Measurements from ENCODE around the gene XPNPEP2. TPM values are rescaled to one million over a fixed set of nuclear protein-coding genes. Genes with fewer than 3 reads are reported as not detected.
"Not testable (repeated sequence)": the region's sequence is repeated elsewhere in the genome, so short reads cannot be mapped to it uniquely, and the experiment has no call there.

Gene XPNPEP2
- total RNA-seq, 1 donor, result not detected

DNA sequence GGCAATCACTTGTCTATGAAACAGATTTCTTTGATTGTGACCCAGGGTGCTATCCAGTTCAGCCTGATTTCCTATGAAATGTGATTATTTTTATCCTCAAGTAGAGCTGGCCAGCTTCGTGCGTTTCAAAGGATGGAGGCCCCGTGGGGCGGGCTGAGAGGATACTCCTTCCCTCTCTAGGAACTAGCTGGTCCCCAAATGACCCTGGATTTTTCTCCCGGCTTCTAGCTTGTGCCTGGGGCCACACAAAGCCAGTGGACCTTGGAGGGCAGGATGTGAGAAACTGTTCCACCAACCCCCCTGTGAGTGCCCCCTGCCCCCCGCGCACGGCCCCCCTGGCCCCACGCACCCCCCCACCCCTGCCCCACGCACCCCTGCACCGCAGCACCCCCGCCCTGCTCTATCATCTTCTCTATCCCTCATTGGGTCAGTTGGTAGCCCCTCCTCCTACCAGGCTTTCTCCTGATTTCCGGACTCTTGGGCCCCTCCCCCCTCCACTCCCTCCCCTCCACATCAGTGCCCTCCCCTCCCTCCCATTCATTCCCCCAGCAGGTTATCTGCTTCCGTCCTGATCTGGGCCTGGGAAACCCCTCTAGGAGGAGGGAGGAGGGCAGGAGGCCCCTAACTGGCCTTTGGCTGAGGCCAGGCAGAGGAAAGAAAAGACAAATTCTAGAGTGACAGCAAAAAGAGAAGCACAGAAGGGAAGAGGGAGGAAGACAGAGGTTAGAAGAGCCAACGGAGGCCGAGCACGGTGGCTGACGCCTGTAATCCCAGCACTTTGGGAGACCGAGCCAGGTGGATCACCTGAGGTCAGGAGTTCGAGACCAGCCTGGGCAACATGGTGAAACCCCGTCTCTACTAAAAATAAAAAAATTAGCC, 3.3 kb downstream of the XPNPEP2 start:
- Histone ChIP-seq H3K36me3 (ENCODE audit: insufficient read depth, low read length) (no peaks in the 10 kb centered on the region), H3K79me2 (ENCODE audit: insufficient read depth, low read length) (no peaks in the 10 kb centered on the region), H3K27ac (ENCODE audit: low read depth, low read length) (no peak overlapping the region), H3K9me3 (ENCODE audit: low read depth, low read length) (no peaks in the 10 kb centered on the region), H3K27me3 (ENCODE audit: insufficient read depth, low read length) (no peaks in the 10 kb centered on the region), H4K20me1 (ENCODE audit: insufficient read depth, low read length) (no peaks in the 10 kb centered on the region), H3K4me2 (ENCODE audit: insufficient read depth, low read length) (no peak overlapping the region), H3K4me3 (ENCODE audit: insufficient read depth, low read length) (no peak overlapping the region), H2AFZ (ENCODE audit: low read length) (no peak overlapping the region), H3K4me1 (ENCODE audit: insufficient read depth, low read length) (no peaks in the 10 kb centered on the region)
- DNase-seq (ENCODE audit: insufficient read length, low spot score, missing footprints), result no peak
- TF ChIP-seq, protein P1, sequence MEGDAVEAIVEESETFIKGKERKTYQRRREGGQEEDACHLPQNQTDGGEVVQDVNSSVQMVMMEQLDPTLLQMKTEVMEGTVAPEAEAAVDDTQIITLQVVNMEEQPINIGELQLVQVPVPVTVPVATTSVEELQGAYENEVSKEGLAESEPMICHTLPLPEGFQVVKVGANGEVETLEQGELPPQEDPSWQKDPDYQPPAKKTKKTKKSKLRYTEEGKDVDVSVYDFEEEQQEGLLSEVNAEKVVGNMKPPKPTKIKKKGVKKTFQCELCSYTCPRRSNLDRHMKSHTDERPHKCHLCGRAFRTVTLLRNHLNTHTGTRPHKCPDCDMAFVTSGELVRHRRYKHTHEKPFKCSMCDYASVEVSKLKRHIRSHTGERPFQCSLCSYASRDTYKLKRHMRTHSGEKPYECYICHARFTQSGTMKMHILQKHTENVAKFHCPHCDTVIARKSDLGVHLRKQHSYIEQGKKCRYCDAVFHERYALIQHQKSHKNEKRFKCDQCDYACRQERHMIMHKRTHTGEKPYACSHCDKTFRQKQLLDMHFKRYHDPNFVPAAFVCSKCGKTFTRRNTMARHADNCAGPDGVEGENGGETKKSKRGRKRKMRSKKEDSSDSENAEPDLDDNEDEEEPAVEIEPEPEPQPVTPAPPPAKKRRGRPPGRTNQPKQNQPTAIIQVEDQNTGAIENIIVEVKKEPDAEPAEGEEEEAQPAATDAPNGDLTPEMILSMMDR (IDR thresholded peaks at IDR 0.05; ENCODE audit: extremely low read depth, low read depth, low read length), result no peak

DNA sequence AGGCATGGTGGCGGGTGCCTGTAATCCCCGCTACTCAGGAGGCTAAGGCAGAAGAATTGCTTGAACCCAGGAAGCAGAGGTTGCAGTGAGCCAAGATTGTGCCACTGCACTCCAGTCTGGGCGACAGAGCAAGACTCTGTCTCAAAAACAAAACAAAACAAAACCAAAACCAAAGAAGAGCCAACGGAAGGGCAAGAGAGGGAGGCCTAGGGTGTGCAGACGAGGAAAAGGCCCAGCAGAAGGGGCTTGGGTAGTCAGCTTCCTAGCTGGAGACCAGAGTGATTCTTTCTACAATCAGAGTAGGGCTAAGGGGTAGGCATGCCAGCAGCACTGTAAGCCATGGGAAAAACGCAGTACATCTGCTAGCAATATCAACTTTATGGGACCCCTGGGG, 4.0 kb downstream of the XPNPEP2 start:
- not testable (repeated sequence) for H3K79me2 ChIP-seq (ENCODE audit: insufficient read depth, low read length); DNase-seq (ENCODE audit: insufficient read length, low spot score, missing footprints); H3K4me2 ChIP-seq (ENCODE audit: insufficient read depth, low read length); H3K27ac ChIP-seq (ENCODE audit: low read depth, low read length); H3K27me3 ChIP-seq (ENCODE audit: insufficient read depth, low read length); H4K20me1 ChIP-seq (ENCODE audit: insufficient read depth, low read length); H3K36me3 ChIP-seq (ENCODE audit: insufficient read depth, low read length); H2AFZ ChIP-seq (ENCODE audit: low read length); H3K4me1 ChIP-seq (ENCODE audit: insufficient read depth, low read length); H3K4me3 ChIP-seq (ENCODE audit: insufficient read depth, low read length); H3K9me3 ChIP-seq (ENCODE audit: low read depth, low read length)

DNA sequence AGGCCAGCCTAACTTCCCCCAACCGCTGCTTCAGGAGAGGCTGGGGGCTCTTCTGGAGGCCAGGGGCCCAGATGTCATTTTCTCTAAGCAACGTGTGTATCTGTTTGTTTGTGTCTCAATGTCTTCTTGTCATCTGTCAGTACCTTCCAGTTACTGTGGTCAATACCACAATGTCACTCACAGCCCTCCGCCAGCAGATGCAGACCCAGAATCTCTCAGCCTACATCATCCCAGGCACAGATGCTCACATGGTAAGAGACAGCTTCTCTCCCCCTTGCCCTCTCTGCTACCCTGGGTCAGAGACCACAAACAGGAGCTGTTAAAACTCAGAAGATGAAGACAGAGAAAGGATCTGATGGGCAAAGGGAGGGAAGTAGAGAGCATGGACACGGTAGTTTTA, 5.0 kb downstream of the XPNPEP2 start:
- H3K4me1 ChIP-seq (ENCODE audit: insufficient read depth, low read length), result peaks cover 3% of the 10 kb centered on the region
- H3K27ac ChIP-seq (ENCODE audit: low read depth, low read length), result no peak overlapping the region
- no peak overlapping the region for H2AFZ ChIP-seq (ENCODE audit: low read length)
- H3K4me2 ChIP-seq (ENCODE audit: insufficient read depth, low read length), result no peak overlapping the region
- H3K36me3 ChIP-seq (ENCODE audit: insufficient read depth, low read length), result no peaks in the 10 kb centered on the region
- TF ChIP-seq, protein P1 (IDR thresholded peaks at IDR 0.05; ENCODE audit: extremely low read depth, low read depth, low read length), result no peak
- no peaks in the 10 kb centered on the region for H3K27me3 ChIP-seq (ENCODE audit: insufficient read depth, low read length)
- H3K4me3 ChIP-seq (ENCODE audit: insufficient read depth, low read length), result no peak overlapping the region
- H3K9me3 ChIP-seq (ENCODE audit: low read depth, low read length), result no peaks in the 10 kb centered on the region
- H4K20me1 ChIP-seq (ENCODE audit: insufficient read depth, low read length), result no peaks in the 10 kb centered on the region
- H3K79me2 ChIP-seq (ENCODE audit: insufficient read depth, low read length), result no peaks in the 10 kb centered on the region
- no peak for DNase-seq (ENCODE audit: insufficient read length, low spot score, missing footprints)

DNA sequence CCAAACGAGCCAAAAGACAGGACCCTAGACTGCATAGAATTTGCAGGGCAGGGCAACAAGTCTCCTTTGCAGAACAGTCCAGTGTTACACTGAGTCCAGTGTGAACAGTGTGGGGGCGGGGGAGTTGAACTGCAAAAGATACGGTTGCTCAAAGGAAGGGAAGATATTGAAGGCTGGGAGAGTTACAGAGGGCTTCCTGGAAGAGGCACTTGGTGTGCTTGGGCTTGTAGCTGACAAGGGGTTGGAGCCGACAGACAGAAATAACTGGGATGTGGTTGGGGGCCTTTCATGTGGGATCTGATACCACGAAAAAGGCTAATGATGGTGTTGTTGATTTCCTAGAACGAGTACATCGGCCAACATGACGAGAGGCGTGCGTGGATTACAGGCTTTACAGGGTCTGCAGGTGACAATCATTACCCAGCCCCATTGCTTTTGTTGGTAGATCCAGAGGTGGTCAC, 6.1 kb downstream of the XPNPEP2 start:
- Histone ChIP-seq H3K27ac (ENCODE audit: low read depth, low read length) (no peak overlapping the region), H3K4me3 (ENCODE audit: insufficient read depth, low read length) (no peak overlapping the region), H3K4me1 (ENCODE audit: insufficient read depth, low read length) (peaks cover 6% of the 10 kb centered on the region), H3K36me3 (ENCODE audit: insufficient read depth, low read length) (no peaks in the 10 kb centered on the region), H3K79me2 (ENCODE audit: insufficient read depth, low read length) (no peaks in the 10 kb centered on the region), H2AFZ (ENCODE audit: low read length) (no peak overlapping the region), H3K4me2 (ENCODE audit: insufficient read depth, low read length) (no peak overlapping the region), H3K9me3 (ENCODE audit: low read depth, low read length) (no peaks in the 10 kb centered on the region), H3K27me3 (ENCODE audit: insufficient read depth, low read length) (no peaks in the 10 kb centered on the region), H4K20me1 (ENCODE audit: insufficient read depth, low read length) (no peaks in the 10 kb centered on the region)
- TF ChIP-seq, protein P1 (IDR thresholded peaks at IDR 0.05; ENCODE audit: extremely low read depth, low read depth, low read length), result no peak
- DNase-seq (ENCODE audit: insufficient read length, low spot score, missing footprints), result no peak
